Breast epithelium (tissue), 4 donors: ENCODE measurements around the gene ADGRB2. TPM values are rescaled to one million over a fixed set of nuclear protein-coding genes. Genes with fewer than 3 reads are reported as not detected.

ENCODE experiments used
- DNase-seq, 2 donors: peaks; one replicate each; pipeline ENCODE4 v3.0.0-alpha.2; 2019; ENCODE audit warnings: low spot score in 2 of 2
- H3K27ac ChIP-seq, 2 donors: fragments of 200-600 bp; sonication (generic) in 1 of 2; one replicate each; pipeline ENCODE4 v1.5.1; 2016 to 2019; ENCODE audit warnings: mild to moderate bottlenecking in 1 of 2
- H3K27me3 ChIP-seq, 2 donors: fragments of 200-600 bp; sonication (generic) in 1 of 2; one replicate each; pipeline versions ENCODE4 v1.5.1 to v1.6.0; 2017 to 2019; ENCODE audit warnings: control low read depth in 1 of 2, mild to moderate bottlenecking in 1 of 2
- H3K36me3 ChIP-seq: fragments of 200-600 bp; one replicate; pipeline ENCODE4 v1.5.1; 2019
- H3K4me1 ChIP-seq, 2 donors: fragments of 200-600 bp; sonication (generic); one replicate each; pipeline ENCODE4 v1.5.1; 2016 to 2019; ENCODE audit warnings: control low read depth in 1 of 2
- H3K4me3 ChIP-seq, 3 donors: fragments of 200-600 bp; sonication (generic); 1 replicate in 2 of 3; 2 replicates in 1 of 3; pipeline ENCODE4 v1.5.1; 2016 to 2019; ENCODE audit warnings: mild to moderate bottlenecking in 3 of 3, moderate library complexity in 2 of 3
- H3K9me3 ChIP-seq, 2 donors: fragments of 200-600 bp; sonication (generic) in 1 of 2; one replicate each; pipeline ENCODE4 v1.5.1; 2016 to 2019; ENCODE audit warnings: control low read depth in 1 of 2
- POLR2A ChIP-seq: fragments of 450-650 bp; IDR thresholded peaks from one replicate; pipeline ENCODE4 v1.6.1; 2016; ENCODE audit warnings: antibody characterized with exemption, mild to moderate bottlenecking, moderate library complexity
- POLR2AphosphoS5 ChIP-seq, 3 donors: sonication (generic); formaldehyde crosslinking; IDR thresholded peaks; one replicate each; pipeline ENCODE4 v1.6.1; 2017; ENCODE audit warnings: antibody characterized with exemption in 3 of 3
- intact Hi-C: fragments of 100-400 bp; cut with DNase I; formaldehyde crosslinking; loops from one replicate; pipeline ENCODE4 v1.15.1; 2023; ENCODE audit warnings: low total_unique reads
- total RNA-seq, 3 donors: library from RNA; depleted of rRNA; stranded (reverse); fragments of >200 nt; gene quantifications; one replicate each; pipeline ENCODE4 v1.1.0, GENCODE V29; 2016
- TF ChIP-seq, protein P1 (sequence below), 3 donors: fragments of 450-650 bp; IDR thresholded peaks; one replicate each; pipeline ENCODE4 v1.5.1; 2016 to 2017; ENCODE audit warnings: antibody characterized with exemption in 3 of 3, mild to moderate bottlenecking in 3 of 3, moderate library complexity in 3 of 3

Gene ADGRB2
- total RNA-seq, 3 donors from 2014 or later, result 1.3 to 4.9 (median 2.9) TPM

DNA sequence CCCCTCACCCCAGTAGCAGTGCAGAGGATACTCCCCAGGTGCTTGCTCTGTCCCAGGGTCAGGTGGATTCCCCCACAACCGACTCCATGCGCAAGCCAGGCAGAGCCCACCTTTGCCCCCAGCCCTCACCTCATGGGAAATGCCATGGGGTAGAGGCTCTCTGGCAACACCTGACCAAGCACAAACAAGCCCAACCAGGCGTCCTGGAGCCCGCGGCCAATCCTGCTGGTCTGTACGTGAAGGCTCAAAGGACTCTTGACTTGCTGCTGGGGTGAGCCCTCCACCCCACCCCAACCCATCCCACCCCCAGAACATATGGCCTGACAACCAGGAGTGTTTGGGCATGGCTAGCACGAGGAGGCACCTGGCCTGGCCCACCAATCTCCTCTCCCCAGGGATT is 1.8 kb downstream of the ADGRB2 start:
- H3K27me3 ChIP-seq, result peaks cover 0 to 11% of the 10 kb centered on the region in 2 donors
- no peak overlapping the region for H3K27ac ChIP-seq
- peaks cover 7 to 16% of the 10 kb centered on the region in 2 donors for H3K4me1 ChIP-seq
- DNase-seq, result no peak
- peak overlapping the region in 2 of 3 donors; percentile 61 to 84 for H3K4me3 ChIP-seq
- no peaks in the 10 kb centered on the region for H3K9me3 ChIP-seq
- TF ChIP-seq POLR2A (no peak), POLR2AphosphoS5 (IDR thresholded peaks at IDR 0.05) (no peak)
- TF ChIP-seq, protein P1, sequence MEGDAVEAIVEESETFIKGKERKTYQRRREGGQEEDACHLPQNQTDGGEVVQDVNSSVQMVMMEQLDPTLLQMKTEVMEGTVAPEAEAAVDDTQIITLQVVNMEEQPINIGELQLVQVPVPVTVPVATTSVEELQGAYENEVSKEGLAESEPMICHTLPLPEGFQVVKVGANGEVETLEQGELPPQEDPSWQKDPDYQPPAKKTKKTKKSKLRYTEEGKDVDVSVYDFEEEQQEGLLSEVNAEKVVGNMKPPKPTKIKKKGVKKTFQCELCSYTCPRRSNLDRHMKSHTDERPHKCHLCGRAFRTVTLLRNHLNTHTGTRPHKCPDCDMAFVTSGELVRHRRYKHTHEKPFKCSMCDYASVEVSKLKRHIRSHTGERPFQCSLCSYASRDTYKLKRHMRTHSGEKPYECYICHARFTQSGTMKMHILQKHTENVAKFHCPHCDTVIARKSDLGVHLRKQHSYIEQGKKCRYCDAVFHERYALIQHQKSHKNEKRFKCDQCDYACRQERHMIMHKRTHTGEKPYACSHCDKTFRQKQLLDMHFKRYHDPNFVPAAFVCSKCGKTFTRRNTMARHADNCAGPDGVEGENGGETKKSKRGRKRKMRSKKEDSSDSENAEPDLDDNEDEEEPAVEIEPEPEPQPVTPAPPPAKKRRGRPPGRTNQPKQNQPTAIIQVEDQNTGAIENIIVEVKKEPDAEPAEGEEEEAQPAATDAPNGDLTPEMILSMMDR (IDR thresholded peaks at IDR 0.05), result no peak
- H3K36me3 ChIP-seq, result no peaks in the 10 kb centered on the region
- intact Hi-C loops, result loop anchor here (1.0 kb wide), 1 partner anchor 26 kb away; no protein-coding TSS in a partner anchor

DNA sequence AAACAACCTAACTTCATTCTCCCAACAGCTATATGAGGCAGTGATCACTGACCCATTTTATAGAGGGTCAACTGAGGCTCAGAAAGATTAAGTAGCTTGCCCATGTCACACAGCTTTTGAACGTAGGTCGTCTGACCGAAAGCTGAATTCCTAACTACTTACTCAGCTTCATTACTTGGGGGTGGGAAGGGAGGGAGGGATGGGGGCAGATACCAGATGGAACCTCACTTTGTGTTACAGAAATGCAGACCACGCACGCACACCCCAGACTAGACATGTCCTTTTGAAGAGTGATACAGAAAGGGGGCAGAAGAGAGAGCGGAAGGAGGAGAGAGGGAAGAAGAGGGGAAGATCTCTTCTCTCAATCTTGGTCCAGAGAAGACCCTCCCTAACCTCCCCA is 2.3 kb downstream of the ADGRB2 start:
- Histone ChIP-seq H3K27ac (no peak overlapping the region), H3K4me1 (peaks cover 7 to 16% of the 10 kb centered on the region in 2 donors), H3K4me3 (no peak overlapping the region), H3K36me3 (no peaks in the 10 kb centered on the region), H3K27me3 (peaks cover 0 to 11% of the 10 kb centered on the region in 2 donors), H3K9me3 (no peaks in the 10 kb centered on the region)
- intact Hi-C loops, result loop anchor here (1.0 kb wide), 1 partner anchor 26 kb away; no protein-coding TSS in a partner anchor
- DNase-seq, result no peak
- TF ChIP-seq, protein P1 (IDR thresholded peaks at IDR 0.05), result no peak
- TF ChIP-seq POLR2A, result no peak
- no peak for TF ChIP-seq POLR2AphosphoS5 (IDR thresholded peaks at IDR 0.05)

DNA sequence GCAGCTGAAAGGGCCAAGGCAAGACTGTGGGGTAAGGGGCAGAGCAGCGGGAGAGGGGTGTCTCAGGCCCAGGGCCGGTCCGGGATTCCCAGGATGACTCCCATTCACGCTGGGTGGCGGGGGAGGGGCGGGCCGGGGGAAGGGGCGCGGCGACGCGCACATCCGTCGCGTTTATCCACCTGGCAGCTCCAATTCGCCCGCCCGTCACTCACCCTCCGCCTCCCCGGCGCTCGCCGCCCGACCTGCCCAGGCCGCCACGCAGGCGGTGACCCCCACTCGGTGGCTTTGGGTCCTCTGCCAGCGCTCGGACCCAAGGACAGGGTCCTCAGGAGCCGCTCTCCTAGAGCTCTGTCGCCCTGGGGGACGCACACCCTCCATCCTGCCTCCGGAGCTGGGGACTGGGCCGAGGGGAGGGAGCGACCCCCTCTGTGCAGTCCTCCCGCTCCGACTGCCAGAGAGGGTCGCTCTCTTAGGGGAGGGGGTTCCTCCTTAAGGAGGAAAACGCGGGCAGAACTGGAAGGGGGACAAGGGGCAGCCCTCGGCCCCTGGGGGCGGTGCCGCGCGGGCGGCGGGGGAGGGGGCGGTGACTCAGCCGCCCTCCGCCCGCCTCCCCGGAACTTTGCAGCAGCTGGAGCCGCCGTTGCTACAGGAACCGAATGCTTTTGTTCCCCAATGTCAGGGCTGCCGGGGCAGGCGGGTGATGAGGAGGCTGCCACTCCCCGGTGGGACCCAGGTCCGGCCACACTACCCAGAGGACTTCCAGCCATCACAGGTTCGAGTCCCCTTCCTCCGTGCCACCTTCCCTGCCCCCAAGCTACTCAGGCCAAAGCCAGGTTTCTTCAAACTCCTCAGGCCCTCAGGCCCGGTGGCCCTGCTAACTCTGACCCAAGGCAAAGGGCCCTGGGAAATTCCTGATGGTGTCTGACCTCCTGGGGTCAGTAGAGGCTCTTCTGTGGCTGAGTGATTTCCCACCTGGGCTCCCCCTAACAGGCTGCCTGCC is 3.4 kb downstream of the ADGRB2 start:
- H3K27me3 ChIP-seq, result peaks cover 0 to 11% of the 10 kb centered on the region in 2 donors
- TF ChIP-seq, protein P1 (IDR thresholded peaks at IDR 0.05), result no peak
- TF ChIP-seq POLR2AphosphoS5 (IDR thresholded peaks at IDR 0.05) (no peak), POLR2A (no peak)
- intact Hi-C loops, result no loop called here
- peaks cover 7 to 16% of the 10 kb centered on the region in 2 donors for H3K4me1 ChIP-seq
- H3K36me3 ChIP-seq, result no peaks in the 10 kb centered on the region
- peak overlapping the region in 1 of 2 donors; percentile 11 for H3K27ac ChIP-seq
- DNase-seq, result peak; percentile 55 to 68
- H3K4me3 ChIP-seq, result peak overlapping the region; percentile 44 to 79 (median 59)
- no peaks in the 10 kb centered on the region for H3K9me3 ChIP-seq

DNA sequence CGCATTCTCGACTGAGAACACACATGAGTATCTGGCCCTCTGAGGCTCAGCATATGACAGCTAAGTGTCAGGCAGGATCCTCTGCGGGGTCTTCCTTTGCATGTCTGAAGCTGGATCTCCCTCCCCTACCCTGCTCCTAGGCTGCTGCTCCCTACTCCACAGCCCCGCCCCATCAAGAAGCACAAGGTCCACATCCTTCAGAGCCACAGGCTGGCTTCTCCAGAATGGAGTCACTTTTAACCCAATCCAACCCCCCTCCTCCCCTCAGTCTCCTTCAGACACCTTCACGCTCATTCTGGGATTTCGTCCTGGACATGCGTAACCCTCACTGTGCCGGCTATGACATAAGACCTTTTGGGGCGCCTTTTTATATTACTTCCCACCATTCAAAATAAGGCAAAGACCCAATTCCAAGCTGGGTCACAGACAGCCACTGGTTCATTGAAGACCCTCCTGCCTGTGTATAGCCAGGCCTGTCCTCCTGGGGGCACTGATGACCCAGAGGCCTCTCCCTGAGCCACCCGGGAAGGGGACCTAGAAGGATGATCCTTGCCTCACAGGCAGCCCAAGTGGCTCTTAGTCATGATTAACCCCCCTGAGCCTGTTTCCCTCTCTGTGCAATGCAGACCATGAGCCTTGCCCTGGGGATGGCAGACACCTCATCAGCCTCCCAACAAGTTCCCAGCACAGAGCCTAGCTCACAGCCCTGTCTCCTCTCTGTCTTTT is 4.7 kb downstream of the ADGRB2 start:
- intact Hi-C loops, result no loop called here
- TF ChIP-seq POLR2AphosphoS5 (IDR thresholded peaks at IDR 0.05), result no peak
- no peak for TF ChIP-seq POLR2A
- TF ChIP-seq, protein P1 (IDR thresholded peaks at IDR 0.05), result no peak
- Histone ChIP-seq H3K4me3 (no peak overlapping the region), H3K4me1 (peaks cover 11 to 16% of the 10 kb centered on the region in 2 donors), H3K27me3 (peaks cover 0 to 5% of the 10 kb centered on the region in 2 donors), H3K36me3 (no peaks in the 10 kb centered on the region), H3K27ac (no peak overlapping the region), H3K9me3 (no peaks in the 10 kb centered on the region)
- no peak for DNase-seq
